A673 (cell line): Measurements from ENCODE around the gene PRRC2B.

Experiments
- CTCF ChIP-seq: fragments of 300-800, 200-600 bp; sonication (generic); conservative IDR thresholded peaks from 2 replicates; pipeline ENCODE4 v1.5.1; 2017; ENCODE audit warnings: low read depth, mild to moderate bottlenecking, antibody characterized with exemption, low read length, moderate library complexity, mixed read lengths
- EZH2 ChIP-seq: fragments of 200-600 bp; sonication (generic); IDR thresholded peaks from 2 replicates; pipeline ENCODE4 v1.6.1; 2017; ENCODE audit warnings: borderline replicate concordance, low read depth, mild to moderate bottlenecking, mixed read lengths, antibody characterized with exemption, low read length; ENCODE audit not compliant: poor library complexity, severe bottlenecking

- TF ChIP-seq CTCF (no peak), EZH2 (no peak)
Observed at GRCh38 chr9:131367450-131367849, 26.4 kb upstream of the PRRC2B start.
